Epithelial cell of prostate (primary cell): ENCODE measurements around the gene MYO1D.
"Not testable (repeated sequence)": the region's sequence is repeated elsewhere in the genome, so short reads cannot be mapped to it uniquely, and the experiment has no call there.

Experiments used
- DNase-seq: peaks from one replicate; pipeline ENCODE4 v3.0.0-alpha.2; 2011; ENCODE audit warnings: low read depth, low spot score
- H3K27ac ChIP-seq: fragments of 450-650 bp; 2 replicates; pipeline ENCODE4 v1.5.1; 2017; ENCODE audit warnings: mild to moderate bottlenecking

MYO1D gene

DNA sequence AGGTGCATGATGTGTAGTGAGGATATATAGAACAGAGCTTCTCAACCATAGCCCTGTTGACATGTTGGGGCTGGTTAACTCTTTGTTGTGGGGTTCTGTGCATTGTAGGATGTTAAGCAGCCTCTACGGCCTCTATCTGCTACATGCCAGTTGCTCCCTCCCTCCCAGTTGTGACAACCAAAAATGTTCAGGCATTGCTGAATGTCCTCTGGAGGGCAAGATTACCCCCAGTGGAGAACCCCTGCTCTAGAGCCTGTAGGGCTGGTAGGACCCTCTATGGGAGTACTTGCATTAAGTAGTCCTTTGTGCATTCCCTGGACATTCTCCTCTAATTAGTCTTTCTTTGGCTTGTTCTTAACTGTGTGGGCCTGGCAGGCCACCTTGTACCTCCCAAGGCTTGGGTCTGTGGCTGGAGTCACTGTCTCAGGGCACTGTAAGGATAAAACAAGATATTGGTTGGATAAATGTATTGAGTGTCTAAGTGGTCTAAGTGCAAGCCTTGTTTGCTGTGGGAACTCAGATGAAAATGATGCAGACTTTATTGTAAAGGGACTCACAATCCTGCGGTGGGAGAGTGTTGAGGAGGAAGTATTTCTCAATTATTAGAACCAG lies 19.8 kb upstream of the MYO1D start:
- peak overlapping the region; percentile 33 for H3K27ac ChIP-seq
- no peak for DNase-seq

DNA sequence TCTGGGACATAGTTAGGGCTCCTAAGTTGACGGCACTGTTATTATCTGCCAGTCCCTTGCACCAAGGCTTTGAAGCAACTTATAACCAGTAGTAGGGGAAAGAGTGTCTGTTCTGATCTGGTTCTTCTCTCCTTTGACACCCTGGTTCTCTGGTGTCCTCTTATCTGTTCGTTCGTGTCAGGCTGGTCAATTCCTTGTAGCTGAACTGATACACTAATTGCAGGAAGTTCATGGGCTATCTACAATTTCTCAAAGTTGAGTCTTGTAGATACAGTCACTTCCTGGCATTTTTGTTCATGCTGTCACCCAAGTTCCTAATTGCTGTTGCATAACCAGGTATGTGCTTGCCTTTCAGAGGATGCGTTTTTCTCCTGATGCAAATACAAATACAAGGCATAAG lies 17.3 kb upstream of the MYO1D start:
- no peak for DNase-seq
- peak overlapping the region; percentile 49 for H3K27ac ChIP-seq

DNA sequence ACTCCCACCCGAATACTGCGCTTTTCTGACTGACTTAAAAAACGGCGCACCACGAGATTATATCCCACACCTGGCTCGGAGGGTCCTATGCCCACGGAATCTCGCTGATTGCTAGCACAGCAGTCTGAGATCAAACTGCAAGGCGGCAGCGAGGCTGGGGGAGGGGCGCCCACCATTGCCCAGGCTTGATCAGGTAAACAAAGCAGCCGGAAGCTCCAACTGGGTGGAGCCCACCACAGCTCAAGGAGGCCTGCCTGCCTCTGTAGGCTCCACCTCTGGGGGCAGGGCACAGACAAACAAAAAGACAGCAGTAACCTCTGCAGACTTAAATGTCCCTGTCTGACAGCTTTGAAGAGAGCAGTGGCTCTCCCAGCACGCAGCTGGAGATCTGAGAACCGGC lies 10.5 kb upstream of the MYO1D start:
- H3K27ac ChIP-seq, DNase-seq: not testable (repeated sequence)

DNA sequence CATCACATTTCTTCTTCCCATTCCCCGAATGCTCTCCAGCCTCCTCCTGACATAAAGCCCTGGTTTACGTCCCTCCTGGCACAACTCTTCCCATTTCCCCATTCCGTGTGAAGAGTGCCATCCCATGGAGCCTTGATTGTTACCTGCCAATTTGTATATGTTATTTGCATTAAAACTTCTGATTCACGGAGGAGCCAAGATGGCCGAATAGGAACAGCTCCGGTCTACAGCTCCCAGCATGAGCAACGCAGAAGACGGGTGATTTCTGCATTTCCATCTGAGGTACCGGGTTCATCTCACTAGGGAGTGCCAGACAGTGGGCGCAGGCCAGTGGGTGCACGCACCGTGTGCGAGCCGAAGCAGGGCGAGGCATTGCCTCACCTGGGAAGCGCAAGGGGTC lies 10.0 kb upstream of the MYO1D start:
- H3K27ac ChIP-seq, DNase-seq: not testable (repeated sequence)

DNA sequence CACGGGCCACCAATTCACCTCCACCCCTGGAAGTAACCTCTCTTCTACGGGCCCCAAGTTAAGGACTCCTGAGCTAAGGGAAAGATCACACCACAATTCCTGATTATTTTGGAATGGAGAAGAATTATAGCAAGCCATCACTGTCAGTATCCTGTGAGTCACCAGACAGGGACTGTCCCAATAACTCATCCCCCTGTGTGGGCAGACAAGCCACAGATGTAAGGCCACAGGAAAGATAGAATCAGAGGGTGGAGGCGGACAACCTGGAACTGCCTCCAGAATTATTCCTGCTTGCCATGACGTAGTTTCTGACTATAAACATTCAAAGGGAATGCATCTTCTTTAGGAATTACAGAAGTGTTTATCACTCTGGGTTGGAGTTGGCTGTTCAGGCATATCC lies 5.8 kb upstream of the MYO1D start:
- no peak for DNase-seq
- H3K27ac ChIP-seq, result no peak overlapping the region

DNA sequence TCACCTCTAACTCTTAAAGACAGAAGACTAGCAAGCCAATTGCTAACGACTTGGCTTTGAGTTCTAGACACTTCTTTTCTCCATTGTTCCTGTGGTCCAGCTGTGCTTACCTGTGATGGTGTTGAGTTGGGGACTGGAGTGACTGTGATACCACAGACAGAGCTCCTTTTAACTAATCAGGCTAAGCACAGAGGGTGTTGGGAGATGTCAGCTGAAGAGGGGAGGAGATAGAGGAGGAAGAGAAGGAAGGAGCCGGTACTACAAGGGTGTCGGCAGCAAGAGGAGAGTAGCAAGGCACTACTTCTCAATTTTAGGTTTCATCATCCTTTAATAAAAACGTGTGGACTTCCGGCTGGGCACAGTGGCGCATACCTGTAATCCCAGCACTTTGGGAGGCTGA lies 5.1 kb upstream of the MYO1D start:
- no peak for DNase-seq
- no peak overlapping the region for H3K27ac ChIP-seq

DNA sequence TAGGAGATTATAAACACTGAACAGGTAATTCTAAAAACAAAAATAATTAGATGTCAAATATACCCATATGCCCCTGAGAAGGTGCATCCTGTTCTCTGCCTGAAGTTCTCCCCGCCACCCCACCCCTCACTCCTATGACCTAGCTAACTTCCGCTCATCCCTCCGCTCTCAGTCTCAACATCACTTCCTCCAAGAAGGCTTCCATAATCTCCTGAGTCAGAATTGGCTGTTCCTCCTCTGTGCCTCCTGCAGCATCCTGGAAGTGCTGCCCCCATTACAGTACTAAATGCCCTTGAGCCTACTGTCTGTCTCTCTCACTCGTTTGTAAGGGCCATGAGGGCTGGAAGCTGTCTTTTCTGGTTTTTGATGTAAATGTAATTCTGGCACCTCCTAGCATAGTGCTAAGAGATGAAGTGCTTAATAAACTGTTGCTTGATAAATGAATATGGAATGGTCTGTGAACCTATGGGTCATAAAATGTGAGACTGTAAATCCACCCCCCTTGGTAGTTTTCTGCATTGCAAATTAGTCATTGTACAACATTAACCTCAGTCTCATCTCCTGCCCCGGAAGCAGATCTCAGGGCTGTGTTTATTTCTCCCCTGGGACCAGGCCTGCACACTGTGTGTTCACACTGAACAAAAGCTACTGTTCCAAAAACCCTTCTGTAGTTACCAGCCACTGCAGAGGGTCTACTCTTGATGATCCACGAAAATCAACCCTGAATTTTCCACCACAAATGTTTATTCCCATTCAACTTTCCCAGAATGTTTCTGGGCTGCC lies 3.9 kb upstream of the MYO1D start:
- no peak for DNase-seq
- H3K27ac ChIP-seq, result no peak overlapping the region

DNA sequence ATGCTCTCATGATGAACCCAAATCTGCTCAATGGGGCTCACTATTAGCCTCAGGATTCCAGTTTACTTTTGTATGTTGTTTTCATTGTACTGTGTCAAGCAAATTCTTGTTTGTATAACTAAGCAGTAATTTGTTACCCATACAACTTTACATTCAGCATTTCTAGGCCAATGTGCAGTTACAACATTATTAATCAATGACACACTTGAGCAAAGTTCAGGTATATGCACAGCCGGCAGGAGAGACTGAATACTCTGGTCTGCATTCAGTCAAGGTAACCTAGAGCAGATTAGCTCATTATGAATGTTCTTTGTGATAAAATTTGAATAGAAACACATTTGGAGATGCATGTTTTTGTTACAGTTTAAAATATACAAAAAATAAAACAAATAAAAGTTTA lies 2.2 kb upstream of the MYO1D start:
- no peak for DNase-seq
- H3K27ac ChIP-seq, result no peak overlapping the region

DNA sequence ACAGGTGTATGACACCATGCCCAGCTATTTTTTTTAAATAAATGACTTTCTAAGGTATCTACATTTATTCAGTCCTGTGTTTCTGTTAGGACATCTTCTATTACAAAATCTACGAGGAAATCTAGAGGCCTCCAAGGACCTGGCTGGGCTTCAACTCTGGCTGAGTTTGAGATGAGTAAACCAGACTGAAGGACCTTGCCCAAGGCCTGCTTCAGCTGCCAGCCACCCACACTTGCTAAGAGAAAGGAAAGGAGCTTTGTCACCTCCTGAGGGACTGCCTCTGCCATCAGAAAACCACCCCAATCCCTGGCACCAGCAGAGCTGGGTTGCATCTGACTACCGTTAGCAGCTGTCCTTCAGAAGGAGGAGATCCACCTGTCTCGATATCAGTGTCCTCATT lies 1.3 kb upstream of the MYO1D start:
- no peak for DNase-seq
- peak overlapping the region; percentile 97 for H3K27ac ChIP-seq

DNA sequence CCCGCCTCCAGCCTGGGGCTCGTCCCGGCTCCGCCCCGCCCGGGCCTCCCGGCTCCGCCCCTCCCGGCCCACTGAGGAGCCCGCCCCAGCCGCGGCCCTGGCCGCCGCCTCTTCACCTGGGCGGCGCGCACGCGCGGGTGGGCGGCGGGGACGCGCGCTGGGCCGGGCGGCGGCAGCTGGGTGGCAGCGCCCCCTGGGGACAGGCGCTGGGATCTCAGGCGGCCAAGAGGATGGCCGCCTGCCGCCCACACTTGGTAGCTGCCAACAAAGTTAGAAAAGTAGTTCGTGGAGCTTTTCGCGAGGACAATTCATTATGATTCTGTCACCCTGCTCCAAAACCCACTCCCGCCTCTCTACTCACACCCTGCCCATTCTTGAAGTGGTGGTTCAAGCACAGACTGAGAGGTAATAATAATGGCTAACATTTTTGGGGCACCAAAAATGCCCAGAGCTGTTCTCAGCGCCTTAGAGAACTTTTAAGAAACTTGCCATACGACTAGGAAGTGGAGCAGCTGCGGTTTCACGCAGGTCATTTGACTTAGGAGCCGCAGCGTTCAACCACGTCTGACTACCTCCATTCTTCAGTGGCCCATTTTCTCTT lies 340 bp upstream of the MYO1D start:
- peak; percentile 46 for DNase-seq
- peak overlapping the region; percentile 97 for H3K27ac ChIP-seq

DNA sequence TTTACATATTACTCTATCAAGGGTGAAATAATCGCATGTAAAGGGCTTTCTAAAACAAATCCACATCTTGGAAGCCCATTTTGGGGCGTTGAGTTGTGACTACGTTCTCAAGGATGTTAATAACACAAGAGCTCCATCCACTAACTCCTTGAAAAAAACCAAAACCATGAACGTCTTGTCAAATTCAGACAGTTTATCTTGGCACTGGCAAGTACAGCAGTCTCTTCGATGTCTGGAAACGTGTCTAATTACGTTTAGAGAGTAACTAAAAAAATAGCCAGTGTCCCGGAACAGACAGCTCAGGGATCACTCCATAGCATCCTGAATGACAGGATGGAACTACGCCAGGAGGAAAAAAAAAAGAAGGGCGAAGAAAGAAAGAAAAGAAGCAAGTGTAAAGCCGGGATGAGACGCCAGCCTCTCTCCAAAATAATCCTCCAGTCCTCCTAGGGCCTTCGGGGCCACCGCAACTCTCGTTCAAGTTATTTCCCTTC lies 954 bp downstream of the MYO1D start:
- no peak for DNase-seq
- peak overlapping the region; percentile 97 for H3K27ac ChIP-seq

DNA sequence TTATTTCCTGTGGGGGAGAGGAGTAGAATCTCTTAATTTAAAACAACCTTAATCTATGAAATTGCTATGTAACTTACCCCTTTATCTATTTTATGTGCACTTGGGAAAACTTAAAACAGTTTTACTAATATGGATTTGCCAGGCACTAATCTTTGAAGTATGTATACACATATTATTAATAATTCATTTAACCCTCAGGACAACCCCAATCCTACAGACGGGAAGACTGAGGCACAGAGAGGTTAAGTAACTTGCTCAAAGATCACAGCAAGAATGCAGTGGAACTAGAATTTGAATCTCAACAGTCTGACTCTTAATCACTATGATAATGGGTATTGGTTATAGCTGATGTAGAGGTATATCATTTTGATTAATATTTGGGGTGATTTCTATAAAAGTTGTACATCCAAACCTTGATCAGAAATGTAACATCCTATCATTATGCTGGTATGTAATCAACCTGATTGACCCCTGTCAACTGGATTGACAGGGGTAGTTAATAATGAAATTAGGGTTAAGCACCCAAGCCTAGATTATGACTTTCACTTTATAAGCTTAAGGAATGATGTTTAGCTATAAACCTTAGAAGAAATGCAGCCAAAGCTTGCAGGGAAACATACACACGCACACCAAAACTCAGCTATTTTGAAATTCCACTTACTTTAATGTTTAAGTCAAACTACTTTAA lies 1.6 kb downstream of the MYO1D start:
- peak overlapping the region; percentile 97 for H3K27ac ChIP-seq
- no peak for DNase-seq

DNA sequence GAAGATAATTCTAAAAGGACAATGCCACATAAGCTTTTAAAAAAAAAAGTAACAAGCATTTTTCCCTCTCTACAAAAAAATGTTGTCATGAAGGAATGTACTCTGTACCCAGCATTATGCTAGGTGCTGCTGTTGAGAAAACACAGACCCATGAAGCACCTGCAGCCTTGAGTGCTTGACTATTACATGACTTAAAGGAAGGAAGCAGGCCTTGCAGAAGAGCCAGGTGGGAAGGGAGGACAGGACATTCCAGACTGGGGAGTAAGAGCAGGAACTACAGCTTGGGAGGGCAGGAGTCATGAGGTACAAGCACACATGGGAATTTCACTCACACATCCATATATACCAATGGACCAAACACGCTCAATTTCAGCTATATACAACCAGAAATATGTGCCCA lies 3.8 kb downstream of the MYO1D start:
- peak; percentile 29 for DNase-seq
- H3K27ac ChIP-seq, result peak overlapping the region; percentile 59

DNA sequence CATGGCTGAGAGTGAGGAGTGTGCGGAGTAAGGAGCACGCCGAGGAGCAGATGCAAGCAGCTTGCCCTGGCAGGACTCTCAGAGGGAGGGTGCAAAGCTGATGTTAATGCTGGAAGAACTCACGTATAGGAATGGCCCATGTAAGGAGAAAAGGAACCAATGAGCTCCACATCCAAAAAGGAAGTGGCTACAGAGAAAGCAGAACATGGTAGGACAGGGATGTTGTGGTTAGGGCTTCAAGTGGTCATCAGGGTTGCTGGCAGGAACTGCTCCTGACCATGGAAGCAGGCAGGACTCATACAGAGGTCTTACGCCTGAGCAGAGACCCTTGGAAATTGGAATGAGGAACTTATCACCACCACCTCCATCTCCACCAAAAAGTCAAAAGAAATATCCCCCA lies 5.2 kb downstream of the MYO1D start:
- no peak for DNase-seq
- no peak overlapping the region for H3K27ac ChIP-seq

DNA sequence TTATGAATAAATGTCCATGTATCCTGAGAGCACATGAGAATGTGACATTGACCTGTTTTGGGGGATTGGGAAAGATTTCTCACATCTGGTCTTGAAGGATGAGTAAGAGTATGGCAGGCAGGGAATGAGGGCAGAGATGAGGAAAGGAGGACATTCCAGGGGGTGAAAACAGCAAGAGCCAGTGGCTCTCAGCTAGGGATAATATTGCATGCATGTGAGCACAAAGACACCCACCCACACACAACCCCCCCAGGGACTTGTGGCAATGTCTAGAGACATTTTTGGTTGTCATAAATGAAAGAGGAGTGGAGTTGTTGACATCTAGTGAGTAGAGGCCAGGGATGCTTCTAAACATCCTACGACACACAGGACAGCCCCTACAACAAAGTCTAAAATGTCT lies 6.0 kb downstream of the MYO1D start:
- H3K27ac ChIP-seq, result no peak overlapping the region
- DNase-seq, result no peak

DNA sequence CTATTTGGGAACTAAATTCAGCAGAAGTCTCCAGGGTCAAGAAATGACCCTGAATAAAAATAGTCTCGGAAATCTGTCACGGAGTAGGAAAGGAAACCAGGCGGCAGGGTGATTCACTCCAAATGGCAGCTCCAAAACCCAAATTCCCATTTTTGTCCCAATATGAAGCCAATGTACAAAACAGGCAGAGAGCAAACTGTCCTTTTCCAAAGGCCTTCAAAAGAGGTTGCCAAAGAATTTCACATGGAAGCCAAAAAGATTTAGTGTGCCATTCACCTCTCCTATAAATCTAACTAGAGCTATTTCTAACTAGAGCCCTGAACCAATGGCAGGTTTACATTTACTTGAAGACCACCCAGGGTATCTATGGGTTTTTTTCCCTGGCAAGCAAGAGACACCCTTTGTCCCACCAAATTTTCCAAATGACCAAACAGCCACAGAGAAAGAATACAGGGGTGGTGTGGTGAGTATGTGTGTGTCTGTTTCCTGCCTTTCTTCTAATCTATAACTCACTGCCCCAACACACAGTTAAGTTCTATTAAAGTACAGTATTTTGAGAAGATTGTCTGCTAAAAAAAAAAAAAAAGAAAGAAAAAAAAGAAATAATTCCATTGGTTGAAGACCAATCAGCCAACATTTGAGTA lies 6.8 kb downstream of the MYO1D start:
- no peak overlapping the region for H3K27ac ChIP-seq
- DNase-seq, result no peak

DNA sequence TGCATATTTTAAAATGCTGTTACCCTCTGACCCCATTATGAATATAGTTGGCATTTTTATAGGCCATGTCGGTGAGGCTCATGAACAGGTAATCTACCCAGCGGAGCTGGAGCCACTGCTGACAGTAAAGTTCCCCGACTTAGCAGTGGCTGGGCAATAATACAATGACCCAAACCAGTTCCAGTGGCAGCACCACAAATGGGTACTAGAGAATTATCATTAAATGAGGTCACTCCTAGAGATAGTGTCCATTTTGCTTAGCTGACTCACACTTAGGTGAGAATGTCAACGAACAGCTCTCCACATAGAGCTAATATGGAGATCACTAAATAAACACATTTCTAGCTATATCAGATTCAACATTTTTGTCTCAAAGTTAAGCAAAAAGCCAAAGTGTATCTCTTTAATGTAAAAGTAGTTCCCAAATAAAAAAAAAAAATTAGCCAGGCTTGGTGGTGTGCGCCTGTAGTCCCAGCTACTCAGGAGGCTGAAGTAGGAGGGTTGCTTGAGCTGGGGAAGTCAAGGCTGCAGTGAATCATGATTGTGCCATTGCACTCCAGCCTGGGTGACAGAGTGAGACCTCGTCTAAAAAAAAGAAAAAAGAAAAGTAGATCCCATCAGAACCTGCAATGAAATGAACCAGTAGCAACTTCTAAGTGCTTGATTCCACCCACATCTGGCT lies 7.4 kb downstream of the MYO1D start:
- H3K27ac ChIP-seq, result no peak overlapping the region
- no peak for DNase-seq

DNA sequence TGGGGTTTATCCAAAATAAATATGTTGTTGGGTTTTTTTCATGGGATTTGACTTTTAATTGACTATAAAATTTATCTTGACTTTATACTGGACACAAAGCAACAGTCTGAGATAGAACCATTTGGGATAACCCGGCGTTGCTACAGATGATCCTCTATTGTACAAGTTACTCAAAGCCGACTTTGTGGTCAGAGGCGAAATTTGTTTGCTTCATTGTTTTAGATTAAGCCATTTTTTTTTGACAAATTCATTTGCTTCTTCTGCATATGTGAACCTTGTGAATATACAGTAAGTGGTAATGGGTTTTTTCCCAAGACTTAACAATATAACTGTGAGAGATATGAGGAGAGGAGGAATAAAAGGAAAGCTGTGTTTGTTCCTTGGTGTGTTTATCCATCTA lies 11.8 kb downstream of the MYO1D start:
- no peak overlapping the region for H3K27ac ChIP-seq
- DNase-seq, result no peak

DNA sequence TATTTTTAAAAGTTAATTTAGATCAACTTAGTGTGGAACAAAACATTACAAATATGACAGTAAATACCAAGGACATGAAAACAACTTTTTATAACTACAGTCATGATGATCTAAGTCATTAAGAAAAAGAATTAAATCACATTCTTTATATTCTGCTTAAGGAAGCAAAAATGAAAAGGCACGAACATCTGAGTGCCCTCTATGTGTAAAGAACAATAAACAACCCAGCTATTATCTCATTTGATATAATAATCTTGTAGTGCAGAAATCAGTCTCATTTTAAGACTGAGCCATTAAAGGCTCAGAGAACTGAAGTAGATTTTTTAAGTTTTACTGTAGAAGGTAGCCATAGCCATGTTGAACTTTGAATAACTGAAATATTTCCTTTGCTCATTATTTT lies 13.4 kb downstream of the MYO1D start:
- no peak overlapping the region for H3K27ac ChIP-seq
- DNase-seq, result no peak

DNA sequence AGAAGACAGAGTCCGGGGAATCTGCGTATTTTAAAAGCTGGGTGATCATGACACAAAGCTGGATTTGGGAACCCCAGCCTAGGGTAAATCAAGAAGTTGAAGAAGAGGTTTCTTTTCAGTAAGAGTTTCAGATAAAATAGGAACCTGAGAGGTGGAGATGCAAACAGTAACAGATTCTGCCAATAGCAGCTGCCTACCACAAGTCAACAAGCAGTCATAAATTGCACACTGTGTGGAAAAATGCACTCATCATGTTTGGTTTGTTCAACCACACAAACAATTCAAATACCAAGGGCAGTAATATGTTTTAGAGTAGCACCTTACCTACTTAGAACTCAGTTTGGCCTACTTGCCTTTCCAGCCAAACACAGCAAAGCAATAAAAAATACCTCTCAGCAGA lies 14.0 kb downstream of the MYO1D start:
- DNase-seq, result no peak
- H3K27ac ChIP-seq, result no peak overlapping the region
